Islet of Langerhans (tissue), 1 donor: ENCODE data around the gene GRM8.
"Not testable (repeated sequence)": the region's sequence is repeated elsewhere in the genome, so short reads cannot be mapped to it uniquely, and the experiment has no call there.

Source experiments
- FAIRE-seq: peaks from one replicate; lab custom pipeline; 2011; peaks lifted over from hg19 to GRCh38; lab: Jason Lieb, UNC

The GRM8 gene

DNA sequence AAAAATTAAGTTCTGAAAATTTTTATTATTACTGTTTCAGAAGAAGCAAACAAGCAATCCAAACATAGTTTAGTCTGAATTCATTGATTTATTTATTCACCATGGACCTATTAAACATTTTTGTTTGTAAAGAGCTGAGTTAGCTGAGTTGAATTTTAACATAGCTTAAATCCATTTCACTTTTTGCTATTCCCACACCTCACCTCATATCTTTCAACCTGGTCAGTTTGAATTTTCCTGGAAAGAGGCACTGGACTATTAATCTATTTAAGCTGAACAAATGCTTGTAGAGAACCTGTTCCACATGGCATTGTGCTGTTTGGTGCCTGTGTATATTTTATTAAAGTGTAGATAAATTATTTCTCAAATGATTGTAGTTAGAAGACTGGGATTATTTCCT lies 344.2 kb downstream of the GRM8 start:
- FAIRE-seq: not testable (repeated sequence)

DNA sequence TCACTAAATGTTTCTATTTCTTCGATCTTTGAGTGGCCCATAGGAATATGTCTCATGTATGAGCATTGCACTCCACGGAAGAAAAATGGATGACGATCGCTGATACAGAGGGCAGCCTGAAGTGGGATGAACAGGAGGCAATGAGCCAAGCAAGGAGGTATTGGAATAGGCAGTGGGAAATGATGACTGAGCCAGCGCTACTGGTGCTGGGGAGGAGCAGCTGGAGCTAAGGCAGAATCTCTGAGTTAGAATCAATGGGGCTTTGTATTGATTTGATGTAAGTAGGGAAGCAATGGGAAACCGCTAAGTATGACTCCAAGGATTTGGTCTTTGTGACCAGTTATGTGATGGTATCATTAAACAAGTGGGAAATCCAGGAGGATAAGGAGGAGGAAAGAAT lies 345.1 kb downstream of the GRM8 start:
- FAIRE-seq: not testable (repeated sequence)

DNA sequence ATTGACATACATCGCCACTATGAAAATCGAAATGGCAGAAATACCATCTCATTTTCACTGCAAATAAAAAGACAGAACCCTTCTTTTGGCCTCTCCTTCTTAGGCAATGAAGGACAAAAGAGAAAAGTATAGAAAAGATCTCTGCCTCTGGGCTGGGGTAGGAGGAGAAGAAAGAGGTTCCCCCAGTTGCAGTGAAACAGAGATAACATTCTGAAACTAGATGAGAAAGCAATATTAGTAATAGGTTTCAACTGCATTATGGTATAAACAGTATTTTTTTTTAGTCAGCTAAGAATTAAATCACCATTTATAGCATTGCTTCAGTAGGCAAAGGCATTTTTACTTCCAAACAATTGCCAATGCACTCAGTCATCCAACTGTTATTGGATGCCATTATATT lies 347.5 kb downstream of the GRM8 start:
- FAIRE-seq: not testable (repeated sequence)

DNA sequence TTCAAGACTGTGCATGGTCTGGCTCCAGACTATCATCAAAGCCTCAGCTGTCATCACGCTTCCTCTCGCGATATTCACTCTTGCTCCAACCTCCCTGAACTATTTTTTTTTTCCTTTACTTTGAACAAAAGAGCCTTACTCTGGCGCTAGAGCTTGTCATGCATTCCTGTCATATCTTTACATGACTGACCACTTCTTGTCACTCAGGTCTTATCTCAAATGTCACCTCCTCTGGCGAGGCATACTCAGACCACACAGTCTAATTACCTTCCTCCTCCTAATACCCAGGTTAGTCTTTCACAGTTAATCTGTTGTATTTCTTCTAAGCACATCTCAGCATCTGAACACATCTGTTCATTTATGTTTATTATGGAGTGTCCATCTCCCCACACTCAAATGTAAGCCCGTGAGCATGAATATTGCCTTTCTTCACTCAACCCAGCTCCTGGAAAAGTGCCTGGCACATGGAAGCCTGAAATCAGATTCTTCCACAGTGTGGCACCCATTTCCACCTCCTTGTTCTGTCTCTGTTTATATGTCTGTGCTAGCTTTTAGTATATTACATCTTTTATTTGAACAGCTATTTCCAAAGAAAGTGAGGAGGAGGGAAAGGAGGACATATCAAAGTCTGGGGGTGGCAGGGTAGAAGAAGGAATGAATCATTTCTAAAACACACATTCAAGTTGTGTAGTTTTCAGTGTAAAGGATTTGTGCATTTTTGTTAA lies 351.5 kb downstream of the GRM8 start:
- FAIRE-seq: not testable (repeated sequence)

DNA sequence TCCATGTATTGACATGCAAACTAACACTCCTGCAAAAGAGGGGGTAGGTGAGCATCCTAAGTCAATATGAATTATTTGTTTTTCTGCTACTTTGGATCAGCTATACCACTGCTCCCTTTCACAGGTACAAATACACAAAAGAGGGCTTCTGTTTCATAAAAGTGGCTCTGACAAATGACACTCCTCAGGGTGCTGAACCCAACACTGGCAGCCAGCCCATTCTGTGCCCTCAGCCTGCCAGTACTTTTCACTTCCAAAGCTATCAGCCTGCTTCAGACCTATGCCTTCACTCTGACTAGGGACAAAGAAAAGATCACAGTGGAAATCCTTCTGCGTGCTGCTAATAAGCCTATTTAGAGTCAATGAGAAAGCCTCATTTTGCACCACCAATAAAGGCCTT lies 364.8 kb downstream of the GRM8 start:
- not testable (repeated sequence) for FAIRE-seq

DNA sequence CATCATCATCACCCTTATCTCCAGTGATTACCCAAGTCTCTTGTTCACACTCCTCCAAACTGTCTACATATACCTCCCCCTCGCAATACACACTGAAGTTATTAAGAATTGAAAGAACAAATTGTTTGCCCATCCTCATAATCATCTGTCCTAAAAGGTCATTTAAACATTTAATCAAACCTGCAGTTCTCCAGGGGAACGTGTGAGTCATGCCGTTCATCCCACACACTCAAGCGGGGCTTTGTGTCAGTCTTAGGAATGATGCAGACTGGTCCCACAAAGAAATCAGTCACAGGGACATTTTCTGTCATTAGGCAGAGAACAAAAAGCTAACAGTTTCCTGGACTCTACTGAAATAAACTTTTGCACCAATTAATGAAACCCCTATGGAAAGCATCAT lies 365.2 kb downstream of the GRM8 start:
- not testable (repeated sequence) for FAIRE-seq

DNA sequence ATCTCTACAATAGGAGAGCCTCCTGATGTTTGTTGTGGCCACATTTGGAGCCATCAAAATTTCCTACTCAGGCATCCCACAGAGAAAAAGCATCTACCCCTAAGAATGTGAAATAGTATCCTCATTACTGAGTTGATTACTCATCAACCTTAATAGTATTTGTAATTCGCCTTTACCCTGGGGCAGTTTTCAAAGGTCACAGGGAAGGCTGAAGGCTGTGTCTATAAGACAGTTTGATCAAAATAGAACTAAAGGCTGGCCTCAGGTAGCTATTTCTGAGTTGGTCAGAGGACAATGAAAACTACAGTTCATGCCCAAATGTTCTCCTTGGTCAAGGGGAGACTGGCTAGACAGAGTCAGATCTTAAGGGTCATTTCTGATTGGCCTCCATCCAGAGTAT lies 370.0 kb downstream of the GRM8 start:
- FAIRE-seq: not testable (repeated sequence)

DNA sequence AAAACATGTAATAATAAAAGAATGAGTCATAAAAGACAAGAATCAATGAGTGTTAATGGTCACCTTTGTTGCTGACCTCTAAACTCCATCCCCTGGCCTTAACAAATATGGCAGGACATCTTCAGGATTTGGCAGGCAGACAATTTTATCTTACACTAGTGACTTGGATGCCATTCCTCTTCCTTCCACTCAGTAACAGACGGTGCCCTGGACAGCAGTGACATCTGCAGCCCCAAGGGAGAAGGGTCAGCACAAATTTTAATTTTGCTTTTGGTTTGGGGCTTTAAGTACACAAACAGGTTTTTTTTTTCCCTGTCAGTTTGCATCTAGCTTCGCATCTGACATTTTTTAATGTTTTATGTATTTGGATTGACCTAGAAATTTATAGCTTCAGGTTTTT lies 370.8 kb downstream of the GRM8 start:
- FAIRE-seq: not testable (repeated sequence)

DNA sequence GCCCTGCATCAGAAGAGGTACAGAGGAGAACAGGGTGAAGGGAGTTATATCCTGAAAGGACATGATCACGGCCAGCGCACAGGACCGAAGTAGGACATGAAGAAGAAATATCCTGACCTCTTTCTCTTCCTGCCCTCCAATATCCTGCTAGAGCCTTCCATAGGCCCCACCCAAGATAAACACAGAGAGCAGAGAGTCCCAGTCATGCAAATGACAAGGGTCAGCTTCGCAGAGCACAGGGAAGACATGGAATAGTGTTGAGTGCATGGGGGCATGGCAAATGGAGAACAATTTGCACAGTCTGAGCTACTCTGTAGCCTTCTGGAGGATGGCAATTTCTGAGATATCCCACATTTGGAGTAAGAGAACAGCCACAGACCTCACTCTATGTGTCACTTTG lies 371.4 kb downstream of the GRM8 start:
- no peak for FAIRE-seq

DNA sequence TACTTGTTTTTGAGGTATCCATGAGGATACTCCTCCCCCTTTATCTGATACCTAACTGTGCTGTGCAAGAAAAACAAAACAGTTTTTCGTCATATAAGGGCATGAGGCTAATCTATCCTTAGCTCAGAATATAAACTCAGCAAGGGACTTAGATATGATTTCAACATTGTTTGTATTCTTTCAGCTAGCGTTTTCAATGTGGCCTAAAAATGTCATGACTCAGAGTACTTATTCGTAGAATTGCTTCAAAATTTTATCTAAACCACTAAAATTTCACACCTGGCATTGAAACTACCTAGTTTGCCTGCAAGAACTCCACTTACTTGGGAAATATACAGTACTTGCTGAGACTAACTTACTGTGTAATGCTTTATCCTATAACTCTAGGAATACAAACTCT lies 376.2 kb downstream of the GRM8 start:
- not testable (repeated sequence) for FAIRE-seq

DNA sequence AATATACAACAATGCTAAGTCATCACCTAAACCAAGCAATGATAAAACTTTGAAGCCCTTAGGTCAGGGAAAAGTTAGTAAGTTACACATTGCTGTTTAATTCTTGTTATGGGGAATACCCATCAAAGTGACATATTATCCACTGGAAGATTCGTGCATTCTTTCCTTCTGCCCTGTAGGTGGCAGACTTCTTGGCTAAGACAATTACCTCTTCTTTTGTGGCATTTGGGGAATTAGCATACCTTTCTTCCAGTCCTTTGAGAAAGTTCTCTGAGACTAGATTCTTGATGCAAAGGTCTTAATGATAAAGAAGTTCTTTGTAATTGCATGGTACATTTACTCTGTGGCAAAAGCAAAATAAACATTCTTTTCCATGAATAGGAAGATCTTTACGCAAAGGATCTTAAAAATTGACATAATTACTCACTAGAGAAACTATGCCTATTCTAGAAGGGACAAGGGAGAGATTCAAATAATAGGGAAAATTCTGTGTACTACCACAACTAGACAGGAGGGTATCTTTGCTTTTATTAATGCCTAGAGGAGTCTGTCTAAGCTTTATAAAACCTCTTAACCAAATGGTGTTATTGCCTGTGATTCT lies 395.9 kb downstream of the GRM8 start:
- FAIRE-seq: no peak

DNA sequence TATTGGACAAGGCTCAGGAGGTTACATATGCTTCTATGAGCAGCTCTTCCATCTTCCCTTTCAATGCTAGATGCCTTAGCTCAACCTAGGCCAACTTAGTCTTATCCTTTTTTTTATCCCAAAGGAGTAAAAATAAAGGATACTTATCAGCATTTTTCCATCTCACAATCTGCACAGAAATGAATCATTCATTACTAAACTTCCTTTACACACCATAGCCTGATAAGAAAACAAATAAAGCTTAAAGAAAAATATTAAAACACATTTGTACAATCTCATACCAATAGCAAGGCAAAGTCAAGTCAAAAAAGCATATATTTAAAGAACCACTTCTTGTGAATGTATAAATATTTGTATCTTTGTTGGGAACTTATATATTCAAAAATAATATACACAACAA lies 407.4 kb downstream of the GRM8 start:
- no peak for FAIRE-seq

DNA sequence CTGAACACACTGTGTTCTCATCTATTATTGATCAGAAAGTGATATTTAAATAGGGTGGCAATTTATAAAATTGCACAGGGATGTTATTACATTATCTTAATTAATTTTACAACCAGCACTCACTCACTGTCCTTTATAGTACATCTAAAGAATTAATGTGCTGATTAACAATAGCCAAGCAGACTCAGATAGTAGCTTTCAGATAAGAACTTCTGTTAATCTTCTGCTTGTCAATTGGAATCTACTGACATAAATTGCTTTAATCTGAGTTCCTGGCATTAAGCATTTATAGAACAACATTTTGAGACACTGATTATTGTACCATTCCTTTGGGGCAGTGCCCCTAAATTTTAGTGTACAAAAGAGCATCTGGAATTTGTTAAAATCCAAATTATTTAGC lies 408.9 kb downstream of the GRM8 start:
- FAIRE-seq: no peak

DNA sequence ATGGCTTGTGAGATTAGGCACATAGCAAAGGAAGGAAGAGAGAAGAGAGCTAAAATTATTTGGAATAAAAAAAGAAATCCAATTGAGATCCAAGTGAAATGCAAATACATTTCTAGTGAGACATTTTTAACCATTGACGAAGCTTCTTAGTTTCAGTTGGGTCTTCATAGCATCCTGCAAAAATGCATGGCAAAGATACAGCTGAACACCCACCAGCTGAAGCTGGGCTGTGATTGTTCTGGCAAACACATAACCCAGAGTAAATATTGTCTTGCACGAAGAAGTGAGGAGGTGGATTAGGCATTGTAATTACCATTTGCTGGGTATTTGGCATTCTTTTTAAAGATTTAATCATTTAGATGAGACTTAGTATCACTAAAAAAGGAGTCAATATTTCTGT lies 409.4 kb downstream of the GRM8 start:
- FAIRE-seq: no peak

DNA sequence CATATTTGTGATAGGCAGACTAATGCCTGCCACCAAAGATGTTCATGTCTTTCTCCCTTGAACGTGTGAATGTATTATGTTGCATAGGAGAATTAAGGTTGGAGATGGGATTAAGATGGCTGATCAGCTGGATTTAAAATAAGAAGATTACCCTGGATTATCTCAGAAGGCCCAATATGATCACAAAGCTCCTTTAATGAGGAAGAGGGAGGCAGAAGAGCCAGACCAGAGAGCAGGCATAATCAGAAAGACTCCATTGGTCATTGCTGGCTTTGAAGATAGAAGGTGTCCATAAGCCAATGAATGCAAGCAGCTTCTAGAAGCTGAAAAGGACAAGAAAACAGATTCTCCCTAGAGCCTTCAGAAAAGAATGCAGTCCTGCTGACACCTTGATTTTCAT lies 410.3 kb downstream of the GRM8 start:
- no peak for FAIRE-seq

DNA sequence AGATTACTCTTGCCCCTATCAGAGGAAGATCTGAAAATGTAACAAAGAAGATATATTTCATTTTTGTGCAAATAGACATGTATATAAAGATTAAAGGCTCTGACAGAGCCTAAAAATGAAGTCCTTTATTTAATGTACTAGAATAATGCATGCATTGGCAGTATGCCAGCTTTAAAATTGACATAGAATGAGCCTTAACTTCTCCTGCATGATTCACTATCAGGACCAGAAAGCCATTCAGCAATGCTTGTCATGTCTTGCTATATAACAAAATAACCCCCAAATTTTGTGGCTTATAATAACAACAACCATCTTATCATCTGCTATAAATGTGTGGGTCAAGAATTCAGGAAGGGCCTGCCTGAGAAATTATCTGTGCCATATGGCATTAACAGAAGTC lies 411.9 kb downstream of the GRM8 start:
- FAIRE-seq: no peak

DNA sequence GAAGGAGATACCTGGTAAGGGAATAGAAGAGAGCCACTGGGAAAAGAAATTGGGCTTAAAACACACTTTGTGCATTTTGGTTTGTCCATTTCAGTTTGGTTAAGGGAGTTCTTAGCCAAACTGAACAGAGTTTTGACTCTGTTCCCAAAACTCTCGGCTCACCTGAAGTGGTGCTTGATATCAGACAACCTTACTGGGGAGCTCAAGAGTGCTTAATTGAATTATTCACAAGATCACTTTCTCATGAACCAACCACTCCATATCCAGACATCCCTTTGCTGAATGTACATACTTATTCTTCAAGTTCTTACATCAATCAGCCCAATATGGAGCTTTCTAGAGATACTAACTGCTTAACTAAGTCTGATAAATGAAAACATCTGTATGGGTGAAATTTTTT lies 413.1 kb downstream of the GRM8 start:
- no peak for FAIRE-seq

DNA sequence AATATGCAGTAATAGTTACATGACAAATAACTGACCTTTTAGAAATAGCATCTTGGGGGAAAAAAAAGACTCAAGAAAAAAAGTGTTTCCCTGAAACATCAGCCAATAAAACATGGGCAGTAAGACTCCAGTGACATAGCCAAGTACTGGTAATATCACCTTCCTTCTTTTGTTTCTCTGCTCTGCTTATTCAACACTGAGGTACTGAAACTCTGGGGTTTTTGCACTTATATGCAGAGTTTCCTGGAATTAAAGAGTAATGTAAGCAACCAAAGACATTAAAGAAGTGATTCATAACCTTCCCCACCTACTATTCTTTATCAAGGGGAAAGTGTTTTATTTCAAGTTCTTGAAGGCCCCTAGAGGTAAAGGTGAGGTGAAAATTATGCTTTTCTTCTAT lies 414.5 kb downstream of the GRM8 start:
- FAIRE-seq: no peak

DNA sequence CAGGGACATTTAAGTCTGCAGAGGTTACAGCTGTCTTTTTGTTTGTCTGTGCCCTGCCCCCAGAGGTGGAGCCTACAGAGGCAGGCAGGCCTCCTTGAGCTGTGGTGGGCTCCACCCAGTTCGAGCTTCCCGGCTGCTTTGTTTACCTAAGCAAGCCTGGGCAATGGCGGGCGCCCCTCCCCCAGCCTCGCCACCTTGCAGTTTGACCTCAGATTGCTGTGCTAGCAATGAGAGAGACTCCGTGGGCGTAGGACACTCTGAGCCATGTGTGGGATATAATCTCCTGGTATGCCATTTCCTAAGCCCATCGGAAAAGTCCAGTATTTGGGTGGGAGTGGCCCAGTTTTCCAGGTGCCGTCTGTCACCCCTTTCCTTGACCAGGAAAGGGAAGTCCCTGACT lies 421.5 kb downstream of the GRM8 start:
- not testable (repeated sequence) for FAIRE-seq

DNA sequence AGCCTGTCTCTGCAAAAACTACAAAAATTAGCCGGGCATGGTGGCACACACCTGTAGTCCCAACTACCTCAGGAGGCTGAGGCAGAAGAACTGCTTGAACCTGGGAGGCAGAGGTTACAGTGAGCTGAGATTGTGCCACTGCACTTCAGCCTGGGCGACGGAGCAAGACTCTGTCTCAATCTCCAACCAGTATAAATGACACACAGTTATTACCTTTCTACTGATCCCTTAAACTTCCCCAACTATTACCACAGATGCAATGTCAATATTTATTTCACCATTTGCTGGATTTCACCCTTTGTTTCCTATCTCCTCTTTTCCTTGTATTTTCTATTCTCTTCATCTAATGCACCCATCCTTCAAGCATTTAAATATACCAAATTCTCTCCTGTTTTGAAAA lies 431.8 kb downstream of the GRM8 start:
- no peak for FAIRE-seq

DNA sequence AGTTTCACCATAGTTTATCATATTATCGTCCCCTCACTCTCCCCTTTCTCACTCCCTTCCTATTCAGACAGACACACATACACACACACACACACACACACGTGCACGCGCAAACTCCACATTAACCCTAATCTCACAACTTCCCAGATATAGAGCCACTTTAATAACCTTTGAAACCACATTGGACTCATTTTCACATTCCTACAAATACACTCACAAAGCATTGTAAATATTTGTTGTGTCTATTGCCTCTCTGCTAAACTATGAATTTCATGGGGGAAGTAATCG lies 433.6 kb downstream of the GRM8 start:
- FAIRE-seq: no peak

DNA sequence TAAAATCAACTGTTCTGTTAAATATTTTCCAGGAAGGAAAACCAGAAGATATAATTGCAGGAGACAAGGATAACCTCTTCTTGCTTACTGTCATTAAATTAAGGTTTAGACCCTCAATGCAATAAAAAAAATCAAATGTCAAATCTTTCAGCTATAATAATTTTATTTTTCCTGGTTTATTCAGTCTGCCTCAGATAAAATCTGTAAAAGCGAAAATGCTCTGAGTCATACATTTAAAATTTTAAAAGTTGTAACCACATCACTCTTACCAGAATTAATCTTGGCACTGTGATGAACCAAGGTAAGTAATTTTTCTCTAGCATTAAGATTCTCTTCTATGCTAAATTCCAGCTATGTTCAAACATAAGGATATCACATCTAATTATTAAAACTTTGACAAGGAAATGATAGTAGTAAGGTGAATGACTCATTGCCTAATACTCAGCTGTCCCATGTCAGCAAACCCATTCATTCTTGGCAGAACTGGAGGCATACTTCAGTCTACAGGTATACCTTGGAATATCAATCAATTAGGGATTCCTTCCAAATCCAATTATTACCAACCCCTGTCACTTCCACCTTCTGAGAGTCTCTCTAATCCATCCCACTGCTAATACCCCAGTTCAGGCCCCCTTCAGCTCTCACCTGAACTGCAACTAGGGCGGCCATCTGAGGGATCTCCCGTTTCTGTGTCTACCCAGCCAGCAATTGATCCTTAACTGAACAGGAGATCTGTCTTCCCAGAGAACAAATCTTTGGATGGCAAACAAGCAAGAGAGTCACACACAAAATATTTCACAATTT lies 434.1 kb downstream of the GRM8 start:
- no peak for FAIRE-seq

DNA sequence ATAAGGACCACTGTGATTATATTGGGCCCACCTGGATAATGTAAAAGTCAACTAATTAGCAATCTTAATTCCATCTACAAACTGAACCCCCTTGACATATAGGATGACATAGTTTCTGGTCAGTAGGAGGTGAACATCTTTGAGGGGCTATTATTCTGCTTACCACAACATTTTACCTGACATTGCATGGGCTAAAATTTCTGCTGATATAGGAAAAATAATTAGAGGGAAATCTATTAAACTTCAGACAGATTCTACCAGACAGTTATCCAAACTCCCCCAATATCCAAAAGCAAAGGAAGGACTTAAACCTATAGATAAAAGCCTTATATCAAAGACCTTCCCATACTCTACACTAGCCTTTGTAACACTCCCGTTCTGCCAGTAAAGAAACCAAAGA lies 443.6 kb downstream of the GRM8 start:
- FAIRE-seq: no peak

DNA sequence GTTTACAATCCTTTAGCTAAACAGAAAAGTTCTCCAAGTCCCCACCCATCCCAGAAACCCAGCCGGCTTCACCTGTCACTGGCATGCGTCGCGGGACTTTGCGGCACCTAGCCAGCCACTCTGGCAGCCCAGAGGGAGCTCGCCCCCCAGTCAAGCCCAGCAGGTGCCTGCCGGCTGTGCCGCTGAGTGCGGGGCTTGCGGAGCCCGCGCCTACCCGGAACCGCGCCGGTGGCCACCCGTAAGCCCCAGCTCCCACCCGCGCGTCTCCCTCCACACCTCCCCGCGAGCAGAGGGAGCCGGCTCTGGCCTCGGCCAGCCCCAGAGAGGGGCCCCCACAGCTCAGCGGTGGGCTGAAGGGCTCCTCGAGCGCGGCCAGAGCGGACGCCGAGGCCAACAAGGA lies 446.1 kb downstream of the GRM8 start:
- FAIRE-seq: no peak
